Measurements from ENCODE around the gene METTL23.

DNA sequence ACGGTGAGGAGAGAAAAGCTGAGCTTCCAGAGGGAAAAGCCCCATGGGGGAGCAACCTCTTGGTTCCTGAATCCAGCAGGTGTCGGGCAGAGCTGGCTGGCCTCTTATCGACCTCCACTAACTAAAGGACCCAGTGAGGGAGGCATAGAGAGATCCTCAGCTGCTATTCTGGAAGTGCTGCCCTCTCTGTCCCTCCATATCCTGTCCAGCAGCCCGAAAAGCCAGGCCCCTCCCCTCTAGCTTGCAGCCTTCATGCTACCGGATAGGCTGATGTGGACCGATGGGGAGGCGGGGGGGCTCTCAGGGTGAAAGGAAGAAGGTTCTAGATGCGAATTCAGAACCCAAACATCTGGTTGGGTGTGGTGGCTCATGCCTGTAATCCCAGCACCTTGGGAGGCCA is 40.8 kb upstream of the METTL23 start:
- TF ChIP-seq, protein P1, sequence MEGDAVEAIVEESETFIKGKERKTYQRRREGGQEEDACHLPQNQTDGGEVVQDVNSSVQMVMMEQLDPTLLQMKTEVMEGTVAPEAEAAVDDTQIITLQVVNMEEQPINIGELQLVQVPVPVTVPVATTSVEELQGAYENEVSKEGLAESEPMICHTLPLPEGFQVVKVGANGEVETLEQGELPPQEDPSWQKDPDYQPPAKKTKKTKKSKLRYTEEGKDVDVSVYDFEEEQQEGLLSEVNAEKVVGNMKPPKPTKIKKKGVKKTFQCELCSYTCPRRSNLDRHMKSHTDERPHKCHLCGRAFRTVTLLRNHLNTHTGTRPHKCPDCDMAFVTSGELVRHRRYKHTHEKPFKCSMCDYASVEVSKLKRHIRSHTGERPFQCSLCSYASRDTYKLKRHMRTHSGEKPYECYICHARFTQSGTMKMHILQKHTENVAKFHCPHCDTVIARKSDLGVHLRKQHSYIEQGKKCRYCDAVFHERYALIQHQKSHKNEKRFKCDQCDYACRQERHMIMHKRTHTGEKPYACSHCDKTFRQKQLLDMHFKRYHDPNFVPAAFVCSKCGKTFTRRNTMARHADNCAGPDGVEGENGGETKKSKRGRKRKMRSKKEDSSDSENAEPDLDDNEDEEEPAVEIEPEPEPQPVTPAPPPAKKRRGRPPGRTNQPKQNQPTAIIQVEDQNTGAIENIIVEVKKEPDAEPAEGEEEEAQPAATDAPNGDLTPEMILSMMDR (IDR thresholded peaks at IDR 0.05), result no peak
- TF ChIP-seq POLR2A (IDR thresholded peaks at IDR 0.05) (no peak), EP300 (IDR thresholded peaks at IDR 0.05) (no peak), POLR2AphosphoS5 (IDR thresholded peaks at IDR 0.05) (no peak)
